Ovary (tissue), 9 donors: ENCODE data around the gene PMEPA1. TPM values are rescaled to one million over a fixed set of nuclear protein-coding genes. Genes with fewer than 3 reads are reported as not detected.

Experiments used
- DNase-seq, 5 donors: peaks; one replicate each; pipeline ENCODE4 v3.0.0-alpha.2; 2019 to 2020
- H3K27ac ChIP-seq, 2 donors: fragments of 200-600 bp; one replicate each; pipeline versions ENCODE4 v1.5.1 to v1.8.0; 2019 to 2022
- H3K27me3 ChIP-seq: fragments of 200-600 bp; one replicate; pipeline ENCODE4 v1.8.0; 2022
- H3K36me3 ChIP-seq: fragments of 200-600 bp; sonication (generic); one replicate; pipeline ENCODE4 v1.5.1; 2019
- H3K4me1 ChIP-seq: one replicate; pipeline ENCODE4 v1.8.1; 2013; ENCODE audit warnings: mild to moderate bottlenecking, moderate library complexity; ENCODE audit not compliant: insufficient read depth
- H3K4me3 ChIP-seq: fragments of 200-600 bp; sonication (generic); one replicate; pipeline ENCODE4 v1.5.1; 2017
- H3K9me3 ChIP-seq, 2 donors: fragments of 200-600 bp in 1 of 2; sonication (generic) in 1 of 2; one replicate each; pipeline versions ENCODE4 v1.5.1 to v1.8.1; 2013 to 2019; ENCODE audit warnings: mild to moderate bottlenecking in 1 of 2, moderate library complexity in 1 of 2
- EP300 ChIP-seq: sonication (generic); formaldehyde crosslinking; IDR thresholded peaks from one replicate; pipeline ENCODE4 v1.6.1; 2017; ENCODE audit warnings: antibody characterized with exemption
- POLR2A ChIP-seq: fragments of 450-650 bp; IDR thresholded peaks from one replicate; pipeline ENCODE4 v1.6.1; 2017; ENCODE audit warnings: antibody characterized with exemption, mild to moderate bottlenecking, moderate library complexity
- WGBS, 3 donors: extraction: QIAGEN DNeasy Blood & Tissue Kit in 1 of 3; methylation state at CpG; one replicate each; pipeline versions ENCODE4 v1.1.5 to v1.1.7; 2013 to 2017; 5-methylcytosine and 5-hydroxymethylcytosine counted together
- intact Hi-C, 4 donors: fragments of 100-400 bp; cut with DNase I; formaldehyde crosslinking; loops; one replicate each; pipeline versions ENCODE4 v1.11.0 to v1.15.1; 2022 to 2023
- polyA plus RNA-seq, 2 donors: library from polyadenylated mRNA; stranded (reverse); fragments of 200-250 nt in 1 of 2; fragments of 350-450 nt in 1 of 2; fragmentation: Illumina TruSeq in 1 of 2; extraction: RNeasy Lipid Tissue Mini Kit (QIAGEN cat#74804) in 1 of 2; gene quantifications; one replicate each; pipeline ENCODE4 v1.2.3, GENCODE V29; 2013 to 2014
- total RNA-seq, 7 donors: library from RNA; depleted of rRNA in 2 of 7; stranded (reverse); fragments of >200 nt in 2 of 7; fragmentation: NEBNext Ultra II Directional in 3 of 7; extraction: Animal tissue kit (Norgen Biotek cat#: 25700) in 3 of 7; gene quantifications; one replicate each; pipeline versions ENCODE4 v1.1.0 to v1.2.4, GENCODE V29; 2016 to 2023
- TF ChIP-seq, protein P1 (sequence below), 3 donors: fragments of 450-650 bp in 2 of 3; fragments of 200-600 bp in 1 of 3; IDR thresholded peaks; one replicate each; pipeline versions ENCODE4 v1.5.1 to v1.8.0; 2016 to 2022; ENCODE audit warnings: antibody characterized with exemption in 3 of 3, mild to moderate bottlenecking in 1 of 3
- donor health status: DM: no; HTN: no; CAD: no; lungs with moderate emphysema.
- donor health status: DM: no; HTN: no; CAD: no.
- donor health status: Bipolar disorder and iron deficiency.
- donor health status: DM: yes; HTN: yes; CAD: no.
- donor health status: DM: no; HTN: no; CAD: no.
- donor health status: DM: yes; HTN: yes; CAD: no.

The PMEPA1 gene
- total and polyA plus RNA-seq, 9 donors, result 2.7 to 73.4 (median 17.6) TPM

DNA sequence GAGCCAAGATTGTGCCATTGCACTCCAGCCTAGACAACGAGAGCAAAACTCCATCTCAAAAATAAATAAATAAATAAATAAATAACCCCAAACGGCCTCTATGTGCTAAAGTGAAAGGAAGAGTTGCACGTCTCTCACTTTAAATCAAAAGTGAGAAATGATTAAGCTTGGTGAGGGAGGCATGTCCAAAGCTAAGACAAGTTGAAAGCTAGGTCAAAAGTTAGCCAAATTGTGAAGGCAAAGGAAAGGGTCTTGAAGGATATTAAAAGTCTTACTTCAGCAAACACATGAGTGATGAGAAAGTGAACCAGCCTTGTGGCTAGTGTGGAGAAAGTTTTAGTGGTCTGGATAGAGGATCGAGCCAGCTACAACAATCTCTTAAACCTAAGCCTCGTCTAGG, 103.9 kb downstream of the PMEPA1 start:
- no peak for DNase-seq
- no peaks in the 10 kb centered on the region for H3K36me3 ChIP-seq
- intact Hi-C loops, result no loop called here
- TF ChIP-seq EP300 (no peak), POLR2A (no peak)
- TF ChIP-seq, protein P1, sequence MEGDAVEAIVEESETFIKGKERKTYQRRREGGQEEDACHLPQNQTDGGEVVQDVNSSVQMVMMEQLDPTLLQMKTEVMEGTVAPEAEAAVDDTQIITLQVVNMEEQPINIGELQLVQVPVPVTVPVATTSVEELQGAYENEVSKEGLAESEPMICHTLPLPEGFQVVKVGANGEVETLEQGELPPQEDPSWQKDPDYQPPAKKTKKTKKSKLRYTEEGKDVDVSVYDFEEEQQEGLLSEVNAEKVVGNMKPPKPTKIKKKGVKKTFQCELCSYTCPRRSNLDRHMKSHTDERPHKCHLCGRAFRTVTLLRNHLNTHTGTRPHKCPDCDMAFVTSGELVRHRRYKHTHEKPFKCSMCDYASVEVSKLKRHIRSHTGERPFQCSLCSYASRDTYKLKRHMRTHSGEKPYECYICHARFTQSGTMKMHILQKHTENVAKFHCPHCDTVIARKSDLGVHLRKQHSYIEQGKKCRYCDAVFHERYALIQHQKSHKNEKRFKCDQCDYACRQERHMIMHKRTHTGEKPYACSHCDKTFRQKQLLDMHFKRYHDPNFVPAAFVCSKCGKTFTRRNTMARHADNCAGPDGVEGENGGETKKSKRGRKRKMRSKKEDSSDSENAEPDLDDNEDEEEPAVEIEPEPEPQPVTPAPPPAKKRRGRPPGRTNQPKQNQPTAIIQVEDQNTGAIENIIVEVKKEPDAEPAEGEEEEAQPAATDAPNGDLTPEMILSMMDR (IDR thresholded peaks at IDR 0.05), result no peak
- no peaks in the 10 kb centered on the region for H3K9me3 ChIP-seq
- H3K4me1 ChIP-seq, result no peaks in the 10 kb centered on the region
- WGBS, 3 donors, result 73 to 81% (median 76%) methylated on average over 5 of the region's 5 CpGs
- H3K4me3 ChIP-seq, result no peak overlapping the region
- H3K27me3 ChIP-seq, result no peaks in the 10 kb centered on the region
- no peak overlapping the region for H3K27ac ChIP-seq

DNA sequence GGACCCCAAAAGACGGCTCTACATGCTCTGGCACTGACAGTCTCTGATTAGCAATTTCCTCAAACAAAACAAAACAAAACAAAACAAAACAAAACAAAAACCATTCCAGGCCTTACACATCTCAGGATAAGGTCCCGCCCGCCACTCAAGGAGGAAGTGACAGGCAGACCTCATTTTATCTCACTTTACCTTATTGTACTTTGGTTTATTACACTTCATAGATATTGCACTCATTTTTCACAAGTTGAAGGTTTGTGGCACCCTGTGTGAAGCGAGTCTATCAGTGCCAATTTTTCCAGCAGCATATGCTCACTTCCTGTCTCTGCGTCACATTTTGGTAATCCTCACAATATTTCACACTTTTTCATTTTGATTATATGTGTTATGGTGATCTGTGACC, 104.8 kb downstream of the PMEPA1 start:
- 73 to 84% (median 81%) methylated on average over 5 of the region's 5 CpGs for WGBS, 3 donors
- Histone ChIP-seq H3K4me3 (no peak overlapping the region), H3K9me3 (no peaks in the 10 kb centered on the region), H3K27ac (no peak overlapping the region), H3K4me1 (no peaks in the 10 kb centered on the region), H3K27me3 (no peaks in the 10 kb centered on the region), H3K36me3 (no peaks in the 10 kb centered on the region)
- TF ChIP-seq, protein P1 (IDR thresholded peaks at IDR 0.05), result no peak
- intact Hi-C loops, result no loop called here
- DNase-seq, result no peak

DNA sequence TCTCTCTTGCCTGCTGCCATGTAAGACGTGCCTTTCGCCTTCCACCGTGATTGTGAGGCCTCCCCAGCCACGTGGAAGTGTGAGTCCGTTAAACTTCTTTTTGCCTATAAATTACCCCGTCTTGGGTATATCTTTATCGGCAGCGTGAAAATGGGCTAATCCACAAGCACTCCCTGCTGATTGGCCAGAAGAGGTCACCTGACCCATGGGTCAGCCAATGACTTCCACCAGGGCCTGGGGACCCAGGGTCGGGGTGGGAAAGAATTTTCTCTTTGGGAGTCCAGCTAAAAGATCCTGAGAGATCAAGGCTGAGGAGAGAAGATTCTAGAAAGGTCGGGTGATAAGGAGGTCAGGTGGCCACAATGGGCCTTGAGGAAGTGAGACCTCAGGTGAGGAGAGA, 106.7 kb downstream of the PMEPA1 start:
- no peaks in the 10 kb centered on the region for H3K27me3 ChIP-seq
- H3K4me1 ChIP-seq, result no peaks in the 10 kb centered on the region
- no peak overlapping the region for H3K27ac ChIP-seq
- intact Hi-C loops, result no loop called here
- no peaks in the 10 kb centered on the region for H3K36me3 ChIP-seq
- TF ChIP-seq, protein P1 (IDR thresholded peaks at IDR 0.05), result no peak
- TF ChIP-seq POLR2A (no peak), EP300 (no peak)
- no peaks in the 10 kb centered on the region for H3K9me3 ChIP-seq
- H3K4me3 ChIP-seq, result no peak overlapping the region
- 91 to 96% (median 91%) methylated on average over 10 of the region's 10 CpGs for WGBS, 3 donors
- DNase-seq, result no peak

DNA sequence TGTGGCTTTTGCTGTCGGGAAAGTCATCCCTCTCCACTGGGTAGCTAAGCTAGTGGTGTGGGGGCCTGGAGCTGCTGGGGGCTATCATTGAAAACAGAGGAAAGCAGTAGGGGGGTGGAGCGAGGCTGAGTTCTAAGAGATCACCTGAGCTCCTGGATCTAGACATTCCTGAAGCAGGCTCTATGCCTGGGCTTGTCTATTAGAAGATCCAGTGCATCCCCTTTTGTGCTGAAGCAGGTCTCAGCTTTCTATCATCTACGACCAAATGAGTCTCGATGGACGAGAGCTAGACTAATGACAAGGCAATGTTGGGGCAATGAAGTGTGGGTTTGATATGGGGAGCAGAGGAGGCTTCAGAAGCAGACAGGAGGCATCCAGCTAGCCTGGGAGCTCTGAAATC, 108.1 kb downstream of the PMEPA1 start:
- TF ChIP-seq POLR2A (no peak), EP300 (no peak)
- TF ChIP-seq, protein P1 (IDR thresholded peaks at IDR 0.05), result no peak
- H3K4me1 ChIP-seq, result peaks cover 2% of the 10 kb centered on the region
- no peak overlapping the region for H3K4me3 ChIP-seq
- H3K9me3 ChIP-seq, result no peaks in the 10 kb centered on the region
- intact Hi-C loops, result no loop called here
- no peak overlapping the region for H3K27ac ChIP-seq
- no peaks in the 10 kb centered on the region for H3K27me3 ChIP-seq
- no peak for DNase-seq
- 79 to 94% (median 87%) methylated on average over 5 of the region's 5 CpGs for WGBS, 3 donors
- H3K36me3 ChIP-seq, result no peaks in the 10 kb centered on the region

DNA sequence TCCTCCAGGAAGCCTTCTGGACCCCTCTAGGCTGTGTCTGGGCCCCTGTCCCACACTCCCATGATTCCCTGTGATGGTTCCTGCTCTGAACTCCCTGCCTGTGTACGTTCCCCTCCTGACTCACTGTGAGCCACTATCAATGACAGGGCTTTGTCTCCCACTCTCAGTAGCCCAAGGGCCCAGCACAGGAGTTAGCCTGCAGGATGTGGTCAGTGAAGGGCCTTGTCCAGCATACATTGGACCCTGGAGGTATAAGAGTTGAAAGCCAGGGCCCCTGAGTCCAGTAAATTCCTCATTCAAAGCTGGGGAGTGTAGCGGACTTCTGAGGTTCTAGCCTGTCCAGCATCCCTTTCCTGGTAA, 108.6 kb downstream of the PMEPA1 start:
- no peak overlapping the region for H3K4me3 ChIP-seq
- TF ChIP-seq, protein P1 (IDR thresholded peaks at IDR 0.05), result no peak
- TF ChIP-seq EP300 (no peak), POLR2A (no peak)
- H3K9me3 ChIP-seq, result no peaks in the 10 kb centered on the region
- no peaks in the 10 kb centered on the region for H3K36me3 ChIP-seq
- 86 to 100% (median 88%) methylated on average over 2 of the region's 2 CpGs for WGBS, 3 donors
- intact Hi-C loops, result no loop called here
- DNase-seq, result no peak
- H3K27ac ChIP-seq, result no peak overlapping the region
- H3K4me1 ChIP-seq, result peaks cover 2% of the 10 kb centered on the region
- H3K27me3 ChIP-seq, result no peaks in the 10 kb centered on the region
